Ovary (tissue), 3 donors: ENCODE results near the gene TRAK1.

Experiments used
- CTCF ChIP-seq, 3 donors: fragments of 450-650 bp in 2 of 3; fragments of 200-600 bp in 1 of 3; IDR thresholded peaks; one replicate each; pipeline versions ENCODE4 v1.5.1 to v1.8.0; 2016 to 2022; ENCODE audit warnings: antibody characterized with exemption in 3 of 3, mild to moderate bottlenecking in 1 of 3
- EP300 ChIP-seq: sonication (generic); formaldehyde crosslinking; IDR thresholded peaks from one replicate; pipeline ENCODE4 v1.6.1; 2017; ENCODE audit warnings: antibody characterized with exemption
- POLR2A ChIP-seq: fragments of 450-650 bp; IDR thresholded peaks from one replicate; pipeline ENCODE4 v1.6.1; 2017; ENCODE audit warnings: antibody characterized with exemption, mild to moderate bottlenecking, moderate library complexity
- donor health status: DM: no; HTN: no; CAD: no.

DNA sequence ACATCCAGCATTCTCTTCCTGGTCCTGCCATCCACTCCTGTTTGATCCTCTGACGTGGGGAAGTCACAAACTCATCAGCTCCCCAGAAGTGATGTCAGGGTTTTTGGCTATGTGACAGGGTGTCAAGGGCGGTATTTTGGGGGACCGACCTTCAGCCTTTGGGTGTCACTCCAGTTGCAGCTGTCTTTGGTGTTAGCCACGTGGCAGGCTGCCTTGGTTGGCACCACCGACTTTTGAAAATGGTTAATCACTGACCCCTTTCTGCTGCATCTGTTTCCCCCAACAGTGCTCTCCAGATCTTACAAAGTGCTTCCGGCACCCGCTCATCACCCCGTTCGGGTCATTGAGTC lies 86.6 kb downstream of the TRAK1 start:
- TF ChIP-seq POLR2A: no peak
- no peak for TF ChIP-seq CTCF (IDR thresholded peaks at IDR 0.05)
- no peak for TF ChIP-seq EP300
